Breast epithelium (tissue), 4 donors: ENCODE measurements around the gene SUMO4. TPM values are rescaled to one million over a fixed set of nuclear protein-coding genes. Genes with fewer than 3 reads are reported as not detected.

Experiments used
- DNase-seq, 2 donors: peaks; one replicate each; pipeline ENCODE4 v3.0.0-alpha.2; 2019; ENCODE audit warnings: low spot score in 2 of 2
- H3K27ac ChIP-seq, 2 donors: fragments of 200-600 bp; sonication (generic) in 1 of 2; one replicate each; pipeline ENCODE4 v1.5.1; 2016 to 2019; ENCODE audit warnings: mild to moderate bottlenecking in 1 of 2
- H3K27me3 ChIP-seq, 2 donors: fragments of 200-600 bp; sonication (generic) in 1 of 2; one replicate each; pipeline versions ENCODE4 v1.5.1 to v1.6.0; 2017 to 2019; ENCODE audit warnings: control low read depth in 1 of 2, mild to moderate bottlenecking in 1 of 2
- H3K36me3 ChIP-seq: fragments of 200-600 bp; one replicate; pipeline ENCODE4 v1.5.1; 2019
- H3K4me1 ChIP-seq, 2 donors: fragments of 200-600 bp; sonication (generic); one replicate each; pipeline ENCODE4 v1.5.1; 2016 to 2019; ENCODE audit warnings: control low read depth in 1 of 2
- H3K4me3 ChIP-seq, 3 donors: fragments of 200-600 bp; sonication (generic); 1 replicate in 2 of 3; 2 replicates in 1 of 3; pipeline ENCODE4 v1.5.1; 2016 to 2019; ENCODE audit warnings: mild to moderate bottlenecking in 3 of 3, moderate library complexity in 2 of 3
- H3K9me3 ChIP-seq, 2 donors: fragments of 200-600 bp; sonication (generic) in 1 of 2; one replicate each; pipeline ENCODE4 v1.5.1; 2016 to 2019; ENCODE audit warnings: control low read depth in 1 of 2
- CTCF ChIP-seq, 3 donors: fragments of 450-650 bp; IDR thresholded peaks; one replicate each; pipeline ENCODE4 v1.5.1; 2016 to 2017; ENCODE audit warnings: antibody characterized with exemption in 3 of 3, mild to moderate bottlenecking in 3 of 3, moderate library complexity in 3 of 3
- POLR2A ChIP-seq: fragments of 450-650 bp; IDR thresholded peaks from one replicate; pipeline ENCODE4 v1.6.1; 2016; ENCODE audit warnings: antibody characterized with exemption, mild to moderate bottlenecking, moderate library complexity
- POLR2AphosphoS5 ChIP-seq, 3 donors: sonication (generic); formaldehyde crosslinking; IDR thresholded peaks; one replicate each; pipeline ENCODE4 v1.6.1; 2017; ENCODE audit warnings: antibody characterized with exemption in 3 of 3
- intact Hi-C: fragments of 100-400 bp; cut with DNase I; formaldehyde crosslinking; loops from one replicate; pipeline ENCODE4 v1.15.1; 2023; ENCODE audit warnings: low total_unique reads
- total RNA-seq, 3 donors: library from RNA; depleted of rRNA; stranded (reverse); fragments of >200 nt; gene quantifications; one replicate each; pipeline ENCODE4 v1.1.0, GENCODE V29; 2016

The SUMO4 gene
- total RNA-seq, 3 donors from 2014 or later, result 3.0 to 7.8 (median 5.6) TPM

- Histone ChIP-seq H3K27ac (no peak overlapping the region), H3K4me1 (no peaks in the 10 kb centered on the region), H3K27me3 (no peaks in the 10 kb centered on the region), H3K9me3 (no peaks in the 10 kb centered on the region), H3K4me3 (no peak overlapping the region), H3K36me3 (no peaks in the 10 kb centered on the region)
- intact Hi-C loops, result no loop called here
- no peak for TF ChIP-seq POLR2AphosphoS5 (IDR thresholded peaks at IDR 0.05)
- no peak for DNase-seq
Observed at GRCh38 chr6:149360536-149360935, 39.5 kb upstream of the SUMO4 start.

GRCh38 chr6:149362289-149362688 is 37.8 kb upstream of the SUMO4 start:
- no peaks in the 10 kb centered on the region for H3K9me3 ChIP-seq
- DNase-seq, result no peak
- H3K4me1 ChIP-seq, result no peaks in the 10 kb centered on the region
- no peaks in the 10 kb centered on the region for H3K27me3 ChIP-seq
- no peak overlapping the region for H3K27ac ChIP-seq
- no peak overlapping the region for H3K4me3 ChIP-seq
- no peaks in the 10 kb centered on the region for H3K36me3 ChIP-seq
- intact Hi-C loops, result no loop called here
- no peak for TF ChIP-seq POLR2AphosphoS5 (IDR thresholded peaks at IDR 0.05)
- no peak for TF ChIP-seq POLR2A
- no peak for TF ChIP-seq CTCF (IDR thresholded peaks at IDR 0.05)

- TF ChIP-seq POLR2A (no peak), CTCF (IDR thresholded peaks at IDR 0.05) (no peak), POLR2AphosphoS5 (IDR thresholded peaks at IDR 0.05) (no peak)
- H3K36me3 ChIP-seq, result no peaks in the 10 kb centered on the region
- no peaks in the 10 kb centered on the region for H3K4me1 ChIP-seq
- intact Hi-C loops, result no loop called here
- no peaks in the 10 kb centered on the region for H3K9me3 ChIP-seq
- H3K4me3 ChIP-seq, result no peak overlapping the region
- DNase-seq, result no peak
- H3K27ac ChIP-seq, result no peak overlapping the region
- no peaks in the 10 kb centered on the region for H3K27me3 ChIP-seq
Observed at GRCh38 chr6:149363154-149363553, 36.9 kb upstream of the SUMO4 start.

- Histone ChIP-seq H3K4me3 (no peak overlapping the region), H3K4me1 (no peaks in the 10 kb centered on the region), H3K36me3 (no peaks in the 10 kb centered on the region), H3K27ac (no peak overlapping the region), H3K9me3 (no peaks in the 10 kb centered on the region), H3K27me3 (no peaks in the 10 kb centered on the region)
- DNase-seq, result no peak
- intact Hi-C loops, result no loop called here
- TF ChIP-seq POLR2AphosphoS5 (IDR thresholded peaks at IDR 0.05) (no peak), POLR2A (no peak), CTCF (IDR thresholded peaks at IDR 0.05) (no peak)
Observed at GRCh38 chr6:149364557-149364956, 35.5 kb upstream of the SUMO4 start.

- intact Hi-C loops, result no loop called here
- TF ChIP-seq POLR2AphosphoS5 (IDR thresholded peaks at IDR 0.05), result no peak
- no peak for TF ChIP-seq CTCF (IDR thresholded peaks at IDR 0.05)
- TF ChIP-seq POLR2A, result no peak
- Histone ChIP-seq H3K4me3 (no peak overlapping the region), H3K36me3 (no peaks in the 10 kb centered on the region), H3K27me3 (no peaks in the 10 kb centered on the region), H3K27ac (no peak overlapping the region), H3K9me3 (no peaks in the 10 kb centered on the region), H3K4me1 (no peaks in the 10 kb centered on the region)
- DNase-seq, result no peak
Observed at GRCh38 chr6:149365197-149365596, 34.9 kb upstream of the SUMO4 start.
